HG03432 (cell line): Measurements from ENCODE around the gene USP10.

Experiments
- ATAC-seq: cut with Tn5 transposase; IDR thresholded peaks from one replicate; pipeline ENCODE4 v1.9.1; 2021; ENCODE audit warnings: mild to moderate bottlenecking, moderate library complexity; ENCODE audit not compliant: unreplicated experiment

The USP10 gene

DNA sequence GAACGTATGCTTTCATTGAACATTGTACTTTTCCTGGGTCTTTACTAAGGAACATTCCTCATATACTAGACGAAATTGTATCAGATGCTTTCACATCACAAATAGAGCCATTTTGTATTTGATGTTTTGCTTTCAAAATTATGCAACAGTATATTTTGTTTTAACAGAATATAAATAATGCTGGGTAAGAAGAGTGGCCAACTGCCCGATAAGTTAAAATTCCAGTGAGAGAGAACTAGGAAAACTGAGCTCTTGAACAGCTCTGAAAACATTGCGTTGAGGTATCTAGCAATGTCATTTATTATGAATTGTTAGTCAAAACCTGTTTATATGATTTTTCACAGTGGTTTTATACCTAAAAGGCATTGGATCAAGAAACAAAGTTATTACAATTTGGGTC is 50.8 kb downstream of the USP10 start:
- ATAC-seq: no peak

DNA sequence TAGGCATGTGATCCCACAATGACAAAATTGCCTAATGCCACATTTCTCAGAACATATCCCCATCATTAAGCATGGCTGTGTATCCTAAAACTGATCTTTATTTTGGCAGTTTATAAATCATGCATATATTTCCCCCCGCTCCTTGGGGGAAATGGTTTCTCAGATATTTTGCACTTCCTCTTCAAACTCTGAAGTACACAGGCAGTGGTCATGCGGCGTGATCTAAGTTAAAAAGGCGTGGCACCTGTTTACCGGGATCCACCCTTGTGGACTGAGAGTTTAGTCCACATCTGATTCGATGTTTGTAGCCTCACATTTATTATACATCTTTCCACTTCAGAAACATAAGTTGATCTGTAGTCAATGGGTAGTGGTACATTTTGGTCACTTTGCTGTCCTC is 51.4 kb downstream of the USP10 start:
- ATAC-seq: no peak

DNA sequence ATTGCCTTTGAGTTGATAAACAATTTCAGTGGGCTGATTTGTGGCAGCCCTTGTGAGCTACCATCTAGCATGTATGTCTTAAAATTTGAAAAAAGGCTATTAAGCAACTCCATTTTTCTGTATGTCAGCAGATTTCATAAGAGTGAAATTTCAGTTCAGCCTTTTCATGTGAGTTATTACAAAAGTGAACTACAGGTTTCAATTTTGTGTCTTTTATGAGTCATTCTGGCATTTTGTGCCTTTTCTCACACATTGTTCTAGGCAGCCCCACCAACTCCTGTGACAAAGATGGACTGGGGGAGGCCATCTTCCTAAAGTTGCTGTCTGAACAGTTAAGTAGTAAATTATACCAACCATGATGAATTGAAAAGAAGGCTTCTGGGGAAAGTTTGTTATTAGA is 52.1 kb downstream of the USP10 start:
- peak; percentile 53 for ATAC-seq

DNA sequence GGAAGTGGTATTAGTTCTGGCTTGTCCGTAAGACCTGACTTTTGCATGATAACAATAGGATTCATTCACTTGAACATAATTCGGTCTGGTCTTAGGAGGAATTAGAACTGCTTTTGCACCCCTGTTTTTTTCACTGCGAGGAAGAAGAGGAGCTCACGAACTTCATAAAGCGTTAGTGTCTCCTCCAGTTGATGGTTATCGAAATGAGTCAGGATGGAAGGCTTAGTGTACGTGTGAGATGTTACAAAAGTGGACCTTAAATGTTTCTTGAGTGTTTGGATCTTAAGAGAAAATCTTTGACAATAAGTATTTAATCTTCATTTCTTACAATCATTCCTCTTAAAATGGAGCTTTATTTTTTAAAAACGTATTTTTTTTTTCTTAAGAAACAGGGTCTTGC is 52.8 kb downstream of the USP10 start:
- no peak for ATAC-seq

DNA sequence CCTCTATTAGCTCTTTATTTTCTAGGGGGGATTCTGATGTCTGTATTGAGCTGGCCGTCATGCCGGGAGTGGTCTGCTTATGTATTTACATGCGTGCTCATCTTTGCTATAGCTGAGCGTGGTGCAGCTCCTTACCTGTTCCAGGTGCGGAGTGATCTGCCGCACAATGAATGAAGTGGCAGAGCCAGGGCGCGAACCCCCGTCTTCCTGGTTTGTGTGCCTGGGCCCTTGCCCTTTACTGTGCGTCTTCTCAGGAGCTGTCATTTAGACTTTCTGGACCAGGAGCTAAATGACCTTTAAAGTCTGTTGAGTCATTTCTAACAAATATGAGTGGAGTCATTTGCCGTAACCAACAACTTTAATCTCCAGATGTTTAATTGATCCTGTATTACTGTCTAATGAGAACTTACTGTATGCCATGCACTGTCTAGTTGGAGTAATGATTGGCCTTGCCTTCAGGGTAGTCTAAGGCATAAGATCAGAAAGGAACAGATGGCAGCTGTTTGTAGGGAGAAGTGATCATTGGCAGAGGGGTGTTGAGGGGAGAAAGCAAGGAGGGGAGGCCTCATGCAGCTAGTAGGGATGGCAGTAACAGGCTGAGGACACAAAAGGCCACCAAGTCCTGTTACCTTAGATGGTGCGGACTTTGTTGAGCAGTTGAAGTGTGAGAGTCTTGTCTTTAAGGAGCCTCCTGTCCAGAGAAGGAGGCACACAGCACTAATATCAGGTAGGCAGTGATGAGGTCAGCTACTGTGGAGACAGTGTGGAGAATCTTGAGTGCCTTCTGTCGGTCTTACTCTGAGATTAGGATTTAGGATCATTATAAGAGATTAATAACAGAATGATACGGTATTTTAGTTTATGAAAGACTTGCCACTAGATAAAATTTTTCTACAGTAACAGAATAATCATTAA is 53.9 kb downstream of the USP10 start:
- no peak for ATAC-seq

DNA sequence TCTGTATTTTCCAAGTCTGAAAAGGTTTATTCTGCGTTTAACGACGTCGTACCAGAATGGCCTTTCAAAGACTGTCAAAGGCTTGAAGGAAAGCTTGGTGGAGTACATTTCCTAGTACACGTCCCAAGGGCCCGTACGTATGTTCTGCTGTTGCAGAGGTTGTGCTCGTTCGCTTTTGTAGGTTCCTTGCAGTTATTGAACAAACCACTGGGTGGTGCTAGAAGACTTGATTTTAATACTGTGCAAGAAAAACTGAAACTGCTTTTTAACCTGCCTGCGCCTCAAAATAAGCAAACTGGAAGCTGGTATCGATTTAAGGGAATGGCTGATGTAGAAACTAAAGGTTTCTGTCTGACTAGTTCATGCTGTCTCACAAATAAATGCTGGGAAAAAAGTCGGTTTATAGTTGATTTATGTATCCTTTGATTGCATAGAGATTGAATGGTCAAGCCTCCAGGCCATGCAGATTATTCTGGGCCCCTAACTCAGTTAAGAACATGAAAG is 54.6 kb downstream of the USP10 start:
- ATAC-seq: peak; percentile 73

DNA sequence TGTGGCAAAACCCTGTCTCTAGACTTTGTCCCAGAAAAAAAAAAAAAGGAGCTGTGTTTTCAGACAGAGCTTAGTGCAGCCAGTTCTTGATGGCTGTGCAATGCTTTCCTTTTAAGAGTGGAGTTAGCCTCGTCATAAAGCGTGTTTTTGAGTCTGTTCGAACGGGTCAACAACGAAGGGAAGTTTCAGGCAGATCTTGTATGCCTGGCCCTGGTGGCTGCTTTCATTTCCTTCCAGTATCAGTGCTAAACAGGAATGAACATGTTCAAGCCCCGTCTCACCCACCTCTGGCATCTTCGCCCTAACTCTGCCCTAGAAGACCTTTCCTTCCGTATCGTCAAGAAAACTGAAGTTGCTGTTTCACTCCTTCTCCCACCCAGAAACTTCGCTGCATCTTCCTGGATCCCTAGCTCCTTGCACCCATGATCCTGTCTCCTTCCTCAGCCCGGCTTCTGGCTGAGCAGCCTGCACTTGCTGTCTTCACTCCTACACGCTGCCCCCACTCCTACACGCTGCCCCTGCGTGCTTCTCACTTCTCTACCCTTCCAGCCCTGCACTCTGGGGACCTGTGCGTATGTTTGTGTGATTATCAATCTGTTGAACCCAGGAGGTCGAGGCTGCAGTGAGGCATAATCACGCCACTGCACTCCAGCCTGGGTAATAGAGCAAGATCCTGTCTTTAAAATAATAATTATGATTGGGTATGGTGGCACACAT is 55.3 kb downstream of the USP10 start:
- no peak for ATAC-seq

DNA sequence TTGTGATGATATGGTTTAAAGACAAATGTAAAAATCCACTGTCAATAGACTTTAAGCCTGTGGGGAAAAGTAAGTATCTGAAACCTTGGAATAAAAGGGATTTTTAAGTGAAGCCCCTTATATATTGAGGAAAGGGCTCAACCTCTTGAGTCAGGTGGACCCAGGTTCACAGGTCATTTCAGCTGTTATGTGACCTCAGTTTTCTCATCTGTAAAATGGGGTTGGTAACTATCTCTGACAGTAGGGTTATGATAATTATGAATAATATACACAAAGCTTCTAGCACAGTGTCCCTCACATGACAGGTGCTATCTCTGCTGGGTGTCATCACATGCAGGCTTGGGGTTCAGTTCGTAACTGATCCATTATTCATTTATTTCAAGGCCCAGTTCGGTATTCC is 57.0 kb downstream of the USP10 start:
- ATAC-seq: no peak

DNA sequence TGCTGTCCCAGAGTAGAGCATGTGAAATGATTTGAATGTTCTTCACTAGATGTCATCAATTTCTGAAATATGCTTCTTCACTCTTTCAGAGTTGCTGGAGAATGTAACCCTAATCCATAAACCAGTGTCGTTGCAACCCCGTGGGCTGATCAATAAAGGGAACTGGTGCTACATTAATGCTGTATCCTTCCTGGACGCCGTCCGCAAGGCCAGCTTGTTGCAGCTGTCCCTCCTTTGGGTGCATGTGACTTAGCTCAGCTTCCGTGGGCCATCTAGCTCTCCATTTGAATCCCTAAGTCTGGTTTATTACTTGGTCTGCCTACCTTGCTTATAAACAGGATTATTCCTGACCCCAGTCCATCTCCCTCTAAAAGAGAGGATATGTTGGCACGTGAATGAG is 58.8 kb downstream of the USP10 start:
- no peak for ATAC-seq

DNA sequence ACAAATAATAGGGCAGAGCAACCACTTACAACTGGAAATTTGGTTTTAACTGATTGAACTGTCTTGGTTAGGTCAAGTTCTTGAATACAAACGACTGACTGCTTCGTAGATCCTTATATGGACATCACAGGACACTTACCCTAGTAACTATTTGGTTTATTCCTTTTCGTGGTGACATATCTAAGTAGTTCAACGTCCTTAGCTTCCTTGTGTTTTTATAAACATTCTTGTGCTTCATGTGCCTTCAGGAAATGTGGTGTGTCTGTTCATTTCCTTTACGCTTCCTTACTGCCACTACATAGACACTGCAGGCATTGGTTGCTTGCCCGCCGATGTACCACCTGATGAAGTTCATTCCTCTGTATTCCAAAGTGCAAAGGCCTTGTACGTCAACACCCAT is 59.3 kb downstream of the USP10 start:
- ATAC-seq: no peak

DNA sequence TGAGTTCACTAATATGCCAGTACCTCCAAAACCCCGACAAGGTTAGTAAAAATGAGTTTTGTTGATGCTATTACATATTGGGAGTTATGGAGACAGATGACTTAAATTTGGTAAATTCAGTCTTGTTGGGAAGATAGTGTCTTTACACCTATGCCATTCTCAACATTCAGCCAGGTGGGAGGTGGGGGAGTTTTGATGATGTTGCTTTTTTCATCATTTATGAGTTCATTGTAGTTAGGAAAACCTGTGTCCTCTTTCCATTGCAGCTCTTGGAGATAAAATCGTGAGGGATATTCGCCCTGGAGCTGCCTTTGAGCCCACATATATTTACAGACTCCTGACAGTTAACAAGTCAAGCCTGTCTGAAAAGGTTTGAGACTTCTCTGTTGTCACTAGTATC is 60.1 kb downstream of the USP10 start:
- no peak for ATAC-seq

DNA sequence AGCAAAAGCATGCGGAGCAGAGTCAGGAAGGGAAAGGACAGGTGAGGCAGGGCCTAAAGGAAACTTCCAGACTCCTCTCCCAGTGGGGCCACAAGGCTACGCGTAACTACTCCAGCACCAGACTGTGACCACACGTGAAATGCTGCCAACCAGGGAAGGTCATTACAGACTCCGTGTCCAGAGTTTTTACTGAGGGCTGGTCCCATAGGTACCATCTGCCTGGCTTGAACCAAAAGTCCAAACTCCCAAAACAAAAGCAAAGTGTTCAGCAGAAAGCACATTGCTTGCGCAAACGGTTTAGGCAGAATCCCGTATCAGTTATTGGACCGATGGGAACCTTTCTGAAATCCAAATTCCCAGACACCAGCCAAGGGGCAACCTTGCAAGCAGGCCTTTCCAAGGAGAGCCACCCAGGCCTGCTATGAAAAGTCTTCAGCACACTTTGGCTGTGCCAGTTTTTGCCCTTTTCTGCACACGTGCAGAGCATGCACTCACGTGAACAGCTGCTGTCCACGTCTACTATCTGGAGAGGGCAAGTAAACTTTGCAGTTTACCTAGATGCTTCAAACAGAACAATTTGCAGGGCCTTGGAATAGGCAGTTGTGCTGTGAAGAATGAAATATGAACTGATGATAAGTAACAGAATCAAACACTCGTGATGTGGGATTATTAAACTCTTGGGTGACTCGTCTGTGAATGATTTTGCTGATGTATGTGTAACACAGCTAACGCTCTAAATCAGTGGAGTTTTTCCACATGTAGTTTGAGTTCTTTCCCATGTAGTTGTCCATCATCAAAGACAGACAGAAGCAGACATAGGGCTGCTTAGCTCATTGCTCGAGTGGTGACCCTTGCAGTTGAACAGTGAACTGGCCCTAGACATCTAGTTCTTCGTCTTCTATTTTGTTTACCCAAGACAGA is 61.9 kb downstream of the USP10 start:
- no peak for ATAC-seq

DNA sequence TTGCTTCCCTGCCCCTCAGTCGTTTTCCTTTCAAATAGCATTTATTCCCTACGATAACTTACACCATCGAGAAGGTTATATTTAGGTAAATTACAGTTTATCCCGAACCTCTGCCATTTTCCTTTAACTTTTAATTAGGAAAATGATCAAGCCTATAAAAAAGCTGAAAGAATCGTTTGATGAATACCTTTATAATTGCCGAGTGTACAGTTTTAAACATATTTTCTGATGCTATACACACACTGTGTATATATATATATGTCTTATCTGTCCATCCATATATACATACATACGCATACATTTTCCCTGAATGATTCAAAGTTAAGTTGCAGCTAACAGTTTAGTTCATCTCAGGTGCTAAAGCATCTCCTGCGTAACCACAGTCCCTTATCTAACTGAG is 63.4 kb downstream of the USP10 start:
- no peak for ATAC-seq

DNA sequence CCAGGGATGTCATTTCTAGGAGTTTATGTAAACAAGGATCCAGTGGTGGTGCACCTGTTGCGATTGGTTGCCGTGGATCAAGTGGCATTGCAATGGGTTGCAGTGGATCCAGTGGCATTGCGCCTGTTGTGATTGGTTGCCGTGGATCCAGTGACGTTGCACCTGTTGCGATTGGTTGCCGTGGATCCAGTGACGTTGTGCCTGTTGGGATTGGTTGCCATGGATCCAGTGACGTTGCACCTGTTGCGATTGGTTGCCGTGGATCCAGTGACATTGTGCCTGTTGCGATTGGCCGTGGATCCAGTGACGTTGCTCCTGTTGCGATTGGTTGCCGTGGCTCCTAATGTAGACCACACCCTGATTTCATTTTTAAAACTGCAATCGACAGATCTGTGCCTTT is 63.8 kb downstream of the USP10 start:
- no peak for ATAC-seq

DNA sequence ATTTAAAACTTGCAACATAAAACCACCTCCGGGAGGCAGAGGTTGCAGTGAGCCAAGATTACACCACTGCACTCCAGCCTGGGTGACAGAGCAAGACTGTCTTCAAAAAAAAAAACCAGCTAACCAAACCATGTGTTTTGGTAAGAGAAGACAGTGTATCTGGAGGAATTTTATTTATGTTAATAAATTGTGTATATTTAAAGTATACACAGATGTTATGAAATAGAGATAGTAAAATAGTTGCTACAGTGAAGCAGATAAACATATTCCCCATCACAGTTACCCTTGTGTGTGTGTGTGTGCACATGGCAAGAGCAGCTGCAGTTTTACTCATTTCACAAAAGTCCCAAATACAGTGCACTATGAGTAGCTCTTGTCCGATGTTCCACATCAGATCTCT is 65.2 kb downstream of the USP10 start:
- ATAC-seq: no peak

DNA sequence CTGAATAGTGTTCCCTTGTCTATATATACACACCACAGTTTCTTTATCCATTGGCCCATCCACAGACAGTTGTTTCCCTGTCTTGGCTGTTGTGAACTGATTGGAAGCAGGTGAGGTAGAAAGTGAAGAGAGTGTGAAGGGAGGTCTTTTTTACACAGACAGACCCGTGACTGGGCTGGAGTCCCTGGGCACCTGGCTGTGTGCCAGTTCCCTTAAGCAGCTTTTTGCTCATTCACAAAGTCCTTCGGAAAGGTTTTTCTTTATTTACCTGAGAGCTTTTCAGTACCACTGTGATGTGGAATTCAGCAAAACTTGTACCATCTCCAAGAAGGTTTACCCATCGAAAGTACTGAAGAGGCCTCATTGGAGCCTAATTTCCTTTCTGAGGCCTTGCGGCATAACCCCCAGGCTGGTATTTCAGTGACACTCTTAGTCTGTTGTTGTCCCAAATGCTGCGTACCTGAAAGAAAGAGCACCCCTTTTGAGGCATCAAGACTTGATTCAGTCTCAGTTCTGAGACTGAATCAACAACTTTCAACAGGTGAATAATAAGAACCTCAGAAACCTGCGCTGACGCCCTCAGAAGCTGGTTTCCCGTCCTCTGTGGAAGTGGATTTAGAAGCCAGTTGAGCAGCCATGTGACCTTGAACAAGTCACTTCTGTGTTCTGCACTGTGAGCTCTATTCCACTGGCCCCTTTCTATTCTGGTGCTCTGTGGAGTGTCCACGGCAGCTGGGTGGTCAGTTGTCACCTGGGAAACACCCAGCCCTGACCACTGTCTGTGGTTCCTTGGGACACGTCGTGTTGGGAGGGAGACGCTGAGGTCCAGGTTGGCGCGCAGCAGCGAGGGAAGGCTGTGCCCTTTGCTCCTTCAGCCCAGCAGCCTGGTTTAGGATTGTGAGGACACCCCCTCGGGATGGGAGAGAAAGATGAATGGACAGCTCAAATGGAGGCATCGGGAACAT is 66.1 kb downstream of the USP10 start:
- no peak for ATAC-seq

DNA sequence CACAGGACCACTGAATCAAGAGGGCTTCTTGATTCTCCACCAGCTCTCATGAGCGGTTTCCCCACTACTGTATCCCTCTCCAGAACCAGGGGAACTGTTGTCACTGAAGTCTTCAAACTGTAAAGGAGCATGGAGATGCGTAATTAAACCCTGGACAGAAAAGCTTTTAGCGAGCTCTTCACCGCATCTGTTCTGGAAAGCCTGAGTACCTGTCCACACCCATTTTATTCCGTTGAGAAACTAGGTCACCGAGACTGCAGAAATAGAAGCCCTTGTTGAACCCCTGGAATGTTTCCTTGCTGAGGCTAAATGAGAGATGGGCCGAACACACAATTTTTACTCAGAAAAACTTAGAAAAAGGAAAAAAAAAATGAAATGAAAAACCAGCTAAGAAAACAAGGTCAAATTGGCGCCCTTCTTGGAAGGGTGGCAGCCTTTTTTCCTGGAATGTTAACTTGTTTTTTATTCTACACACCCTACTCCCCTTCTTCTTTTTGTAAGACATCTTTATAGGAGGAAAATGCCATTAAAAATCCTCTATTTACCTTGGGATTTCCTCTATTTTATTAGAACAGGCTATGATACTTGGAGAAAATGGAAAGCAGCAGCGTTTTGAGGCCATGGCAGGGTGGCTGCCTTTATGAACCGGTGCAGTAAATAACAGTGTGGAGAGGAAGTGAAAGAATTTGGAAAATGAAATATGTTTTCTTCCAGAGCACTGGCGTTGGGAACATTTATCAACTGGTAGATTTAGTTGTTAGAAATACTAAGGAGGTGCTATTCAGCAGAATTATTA is 67.4 kb downstream of the USP10 start:
- ATAC-seq: no peak

DNA sequence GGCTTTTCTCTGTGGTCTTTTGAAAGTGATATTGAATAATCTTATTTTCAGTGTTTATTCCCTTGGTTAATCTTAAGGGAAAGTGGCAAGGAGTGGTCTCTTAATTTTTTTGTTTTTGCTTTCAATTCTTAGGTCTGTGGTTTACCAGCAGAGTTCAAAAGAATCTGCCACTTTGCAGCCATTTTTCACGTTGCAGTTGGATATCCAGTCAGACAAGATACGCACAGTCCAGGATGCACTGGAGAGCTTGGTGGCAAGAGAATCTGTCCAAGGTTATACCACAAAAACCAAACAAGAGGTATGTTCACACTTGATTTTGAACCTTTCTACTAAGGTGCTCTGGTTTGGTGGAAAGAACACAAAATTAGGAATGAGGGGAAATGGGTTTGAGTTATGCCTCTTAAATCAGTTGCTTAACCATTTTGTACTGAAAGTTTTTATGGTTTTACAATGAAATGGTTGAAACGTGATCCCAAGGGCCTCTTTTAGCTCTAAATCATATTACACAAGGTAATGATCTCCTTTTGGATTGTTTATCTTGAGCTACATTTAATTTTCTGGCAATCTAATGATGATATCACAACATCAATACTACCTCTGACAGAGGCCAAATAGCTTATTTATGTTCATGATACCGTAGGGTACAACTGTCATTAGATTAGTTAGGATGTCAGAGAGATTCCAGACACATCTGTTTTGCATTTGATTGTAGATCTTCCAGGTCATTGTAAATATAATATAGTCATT is 68.4 kb downstream of the USP10 start:
- no peak for ATAC-seq
